Activated B cell treated with CpG ODN at 0.5 μM for 24 hours (primary cell): Measurements from ENCODE around the gene HTR4. TPM values are rescaled to one million over a fixed set of nuclear protein-coding genes. Genes with fewer than 3 reads are reported as not detected.

Source experiments
- ATAC-seq: fragments of 200-7000 bp; cut with Tn5 transposase; one replicate; pipeline ENCODE4 v1.10.0; 2021; ENCODE audit warnings: low read depth, mild to moderate bottlenecking, moderate library complexity
- CTCF ChIA-PET: fragments of 350-600 bp; sonication (Branson Sonifier 250); formaldehyde crosslinking; loops from one replicate; lab custom pipeline; 2021; ENCODE audit warnings: antibody characterized with exemption; lab: Charles Lee
- POLR2A ChIA-PET: fragments of 350-600 bp; sonication (Branson Sonifier 250); formaldehyde crosslinking; loops from one replicate; lab custom pipeline; 2021; ENCODE audit warnings: antibody characterized with exemption; lab: Charles Lee
- DNase-seq: peaks from one replicate; pipeline ENCODE4 v3.0.0; 2022
- H3K27ac Mint-ChIP-seq: one replicate; pipeline ENCODE4 v1.8.0; 2020; ENCODE audit warnings: mixed read lengths
- H3K27me3 Mint-ChIP-seq: one replicate; pipeline ENCODE4 v1.8.0; 2021; ENCODE audit warnings: mixed read lengths
- H3K36me3 Mint-ChIP-seq: one replicate; pipeline ENCODE4 v1.8.0; 2021; ENCODE audit warnings: low read depth, mixed read lengths
- H3K4me1 Mint-ChIP-seq: one replicate; pipeline ENCODE4 v1.8.0; 2021; ENCODE audit warnings: mixed read lengths
- H3K4me3 Mint-ChIP-seq: one replicate; pipeline ENCODE4 v1.8.0; 2020; ENCODE audit warnings: mild to moderate bottlenecking, mixed read lengths
- H3K9me3 Mint-ChIP-seq: one replicate; pipeline ENCODE4 v1.8.0; 2020; ENCODE audit warnings: mixed read lengths
- intact Hi-C: fragments of 100-400 bp; cut with micrococcal nuclease; formaldehyde crosslinking; loops from one replicate; pipeline ENCODE4 v1.15.1; 2024
- total RNA-seq: library from RNA; stranded (reverse); gene quantifications from 2 replicates; pipeline ENCODE4 v1.2.3, GENCODE V29; 2022
- TF ChIP-seq, protein P1 (sequence below): fragments of 200-600 bp; IDR thresholded peaks from one replicate; pipeline ENCODE4 v1.8.0; 2022; ENCODE audit warnings: antibody characterized with exemption, mild to moderate bottlenecking

HTR4 gene
- total RNA-seq, 1 donor from 2014 or later, result not detected

DNA sequence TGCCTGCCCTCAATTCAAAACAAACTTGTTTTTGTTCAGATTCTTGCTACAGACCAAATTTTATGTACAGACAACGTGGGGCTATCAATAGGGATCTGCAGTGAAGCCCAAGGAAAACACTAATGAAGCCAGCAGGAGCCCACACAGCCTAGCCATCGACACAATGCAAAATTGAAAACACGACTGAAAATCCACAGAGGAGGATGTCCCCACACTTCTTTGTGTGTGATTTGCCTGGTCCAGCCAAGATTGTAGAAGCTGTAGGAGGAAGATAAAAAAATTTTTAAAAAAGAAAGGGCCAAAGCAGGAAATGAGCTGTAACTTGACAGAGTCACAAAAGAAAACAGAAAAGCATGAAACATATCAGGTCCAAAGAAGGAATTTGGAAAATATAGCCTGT lies 34.8 kb downstream of the HTR4 start:
- H3K27me3 Mint-ChIP-seq, result peaks cover 10% of the 10 kb centered on the region
- DNase-seq (no peak), ATAC-seq (no peak)
- intact Hi-C loops, result no loop called here
- TF ChIP-seq, protein P1, sequence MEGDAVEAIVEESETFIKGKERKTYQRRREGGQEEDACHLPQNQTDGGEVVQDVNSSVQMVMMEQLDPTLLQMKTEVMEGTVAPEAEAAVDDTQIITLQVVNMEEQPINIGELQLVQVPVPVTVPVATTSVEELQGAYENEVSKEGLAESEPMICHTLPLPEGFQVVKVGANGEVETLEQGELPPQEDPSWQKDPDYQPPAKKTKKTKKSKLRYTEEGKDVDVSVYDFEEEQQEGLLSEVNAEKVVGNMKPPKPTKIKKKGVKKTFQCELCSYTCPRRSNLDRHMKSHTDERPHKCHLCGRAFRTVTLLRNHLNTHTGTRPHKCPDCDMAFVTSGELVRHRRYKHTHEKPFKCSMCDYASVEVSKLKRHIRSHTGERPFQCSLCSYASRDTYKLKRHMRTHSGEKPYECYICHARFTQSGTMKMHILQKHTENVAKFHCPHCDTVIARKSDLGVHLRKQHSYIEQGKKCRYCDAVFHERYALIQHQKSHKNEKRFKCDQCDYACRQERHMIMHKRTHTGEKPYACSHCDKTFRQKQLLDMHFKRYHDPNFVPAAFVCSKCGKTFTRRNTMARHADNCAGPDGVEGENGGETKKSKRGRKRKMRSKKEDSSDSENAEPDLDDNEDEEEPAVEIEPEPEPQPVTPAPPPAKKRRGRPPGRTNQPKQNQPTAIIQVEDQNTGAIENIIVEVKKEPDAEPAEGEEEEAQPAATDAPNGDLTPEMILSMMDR, result no peak
- H3K27ac Mint-ChIP-seq, result no peak overlapping the region
- ChIA-PET CTCF (no interaction called here), POLR2A (no interaction called here)
- H3K4me1 Mint-ChIP-seq, result no peaks in the 10 kb centered on the region
- H3K4me3 Mint-ChIP-seq, result no peak overlapping the region
- H3K36me3 Mint-ChIP-seq, result no peaks in the 10 kb centered on the region
- no peaks in the 10 kb centered on the region for H3K9me3 Mint-ChIP-seq

DNA sequence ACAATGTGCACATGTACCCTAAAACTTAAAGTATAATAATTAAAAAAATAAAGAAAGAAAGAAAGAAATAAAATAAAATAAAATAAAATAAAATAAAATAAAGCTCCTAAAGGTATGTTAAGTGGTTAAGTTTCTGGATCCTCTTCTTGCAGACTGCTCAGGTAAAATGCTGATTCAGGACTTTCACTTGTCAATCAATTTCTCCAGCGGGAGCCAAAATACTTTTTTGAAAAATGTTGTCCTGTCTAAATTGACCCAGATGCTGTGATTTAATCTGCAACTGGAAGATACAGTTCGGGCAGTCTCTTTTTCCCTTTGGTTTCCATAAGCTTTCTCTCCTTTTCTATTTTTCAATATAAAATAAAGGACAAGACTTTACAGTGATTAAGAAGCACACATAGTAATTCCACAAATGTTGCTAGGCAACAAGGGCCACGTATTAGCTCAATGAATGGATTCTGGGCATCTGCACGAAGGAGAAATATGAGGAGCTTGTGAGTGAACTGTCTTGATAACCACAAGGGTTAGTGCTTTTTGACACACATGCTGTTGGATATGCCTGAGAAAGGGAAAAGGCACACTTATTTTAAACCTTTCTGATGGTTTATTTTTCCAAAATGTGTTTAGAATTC lies 38.6 kb downstream of the HTR4 start:
- intact Hi-C loops, result no loop called here
- DNase-seq, result no peak

DNA sequence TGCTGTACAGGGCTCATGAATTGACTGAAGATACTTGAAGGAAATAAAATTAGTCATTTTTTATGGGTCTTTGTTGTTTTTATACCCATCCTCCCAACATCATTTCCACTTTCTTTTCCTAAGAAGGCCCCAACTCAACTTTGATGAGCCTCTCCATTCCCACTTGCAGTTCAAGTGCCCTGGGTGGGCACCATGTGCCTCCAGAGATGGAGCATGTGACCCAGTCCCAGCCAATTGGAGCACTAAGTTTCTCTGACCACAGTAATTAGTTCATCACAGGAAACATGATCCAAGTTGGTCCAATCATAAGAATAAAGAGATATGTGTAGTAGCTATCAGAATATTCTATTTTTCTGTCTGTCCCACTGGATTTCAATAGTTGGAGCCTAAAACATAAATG lies 46.9 kb downstream of the HTR4 start:
- no peak for ATAC-seq
- no peaks in the 10 kb centered on the region for H3K4me1 Mint-ChIP-seq
- no peaks in the 10 kb centered on the region for H3K36me3 Mint-ChIP-seq
- intact Hi-C loops, result no loop called here
- CTCF ChIA-PET, result no interaction called here
- no peaks in the 10 kb centered on the region for H3K9me3 Mint-ChIP-seq
- TF ChIP-seq, protein P1, result no peak
- peaks cover 3% of the 10 kb centered on the region for H3K27me3 Mint-ChIP-seq
- POLR2A ChIA-PET, result no interaction called here
- no peak overlapping the region for H3K4me3 Mint-ChIP-seq
- H3K27ac Mint-ChIP-seq, result no peak overlapping the region
- no peak for DNase-seq

More for the DNA sequence above, 38.6 kb downstream of the HTR4 start:
- H3K27me3 Mint-ChIP-seq, result peaks cover 3% of the 10 kb centered on the region
- H3K4me3 Mint-ChIP-seq, result no peak overlapping the region
- H3K36me3 Mint-ChIP-seq, result no peaks in the 10 kb centered on the region
- H3K27ac Mint-ChIP-seq, result no peak overlapping the region
- POLR2A ChIA-PET, result no interaction called here
- ATAC-seq, result no peak
- TF ChIP-seq, protein P1, result no peak
- H3K4me1 Mint-ChIP-seq, result no peaks in the 10 kb centered on the region
- no peaks in the 10 kb centered on the region for H3K9me3 Mint-ChIP-seq
- CTCF ChIA-PET, result no interaction called here

DNA sequence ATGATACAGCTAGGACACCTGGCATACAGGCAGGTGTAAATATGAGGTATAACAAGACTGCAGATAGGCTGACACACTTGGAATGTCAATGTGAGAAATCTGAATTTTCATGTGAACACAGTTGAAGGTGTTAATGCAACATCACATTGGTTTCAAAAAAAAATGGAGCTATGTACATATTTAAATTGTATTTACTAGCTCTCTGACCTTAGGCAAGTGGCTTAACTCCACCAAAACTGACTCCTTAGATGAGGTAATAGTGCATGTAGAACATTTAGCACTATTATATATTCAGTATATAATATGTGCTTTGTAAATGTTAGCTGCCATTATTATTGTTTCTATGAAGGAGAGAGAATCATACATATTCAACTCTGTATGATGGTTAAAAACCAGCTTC lies 48.0 kb downstream of the HTR4 start:
- intact Hi-C loops, result no loop called here
- no peak for DNase-seq
- CTCF ChIA-PET, result no interaction called here
- POLR2A ChIA-PET, result no interaction called here
- TF ChIP-seq, protein P1, result no peak
- Mint-ChIP-seq H3K27me3 (peaks cover 3% of the 10 kb centered on the region), H3K9me3 (no peaks in the 10 kb centered on the region), H3K4me3 (no peak overlapping the region), H3K27ac (no peak overlapping the region), H3K4me1 (no peaks in the 10 kb centered on the region), H3K36me3 (no peaks in the 10 kb centered on the region)
- no peak for ATAC-seq

DNA sequence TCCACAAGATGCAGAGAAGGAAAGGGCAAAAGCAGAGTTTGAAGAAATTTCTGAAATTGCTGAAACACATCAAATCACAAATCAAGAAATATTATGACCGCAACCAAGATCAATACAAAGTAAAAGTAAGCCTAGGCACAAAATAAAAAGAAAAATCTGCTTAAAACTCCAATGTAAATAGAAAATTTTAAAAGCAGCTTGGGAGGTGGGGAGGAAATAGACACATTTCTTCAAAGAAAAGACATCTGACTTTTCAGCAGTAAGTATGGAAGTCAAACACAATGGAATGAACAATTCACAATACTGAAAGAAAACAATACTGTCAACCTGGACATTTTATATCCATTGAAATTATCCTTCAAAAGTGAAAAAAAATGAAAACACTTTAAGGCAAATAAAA lies 55.1 kb downstream of the HTR4 start:
- ChIA-PET CTCF (no interaction called here), POLR2A (no interaction called here)
- Mint-ChIP-seq H3K27ac (no peak overlapping the region), H3K36me3 (no peaks in the 10 kb centered on the region), H3K4me3 (no peak overlapping the region), H3K9me3 (peaks cover 4% of the 10 kb centered on the region), H3K4me1 (no peaks in the 10 kb centered on the region), H3K27me3 (peaks cover 11% of the 10 kb centered on the region)
- intact Hi-C loops, result no loop called here
- DNase-seq (no peak), ATAC-seq (no peak)
- TF ChIP-seq, protein P1, result no peak
